Astrocyte (in vitro differentiated cells and primary cell): Measurements from ENCODE around the gene HSD17B11. TPM values are rescaled to one million over a fixed set of nuclear protein-coding genes. Genes with fewer than 3 reads are reported as not detected.
A peak's percentile ranks its signal among the peaks of the same experiment; 100 is the strongest.
"Not testable (repeated sequence)": the region's sequence is repeated elsewhere in the genome, so short reads cannot be mapped to it uniquely, and the experiment has no call there.

Experiments used
- DNase-seq: peaks from one replicate; pipeline ENCODE4 v3.0.0-alpha.2; 2010; ENCODE audit warnings: low read depth
- FAIRE-seq: peaks from 2 replicates; lab custom pipeline; 2011; peaks lifted over from hg19 to GRCh38; lab: Jason Lieb, UNC
- H2AFZ ChIP-seq: 2 replicates; pipeline ENCODE4 v1.6.0; 2012; ENCODE audit warnings: low read depth, low read length, inconsistent platforms
- H3K27ac ChIP-seq: 2 replicates; pipeline ENCODE4 v1.5.1; 2011; ENCODE audit warnings: low read depth, low read length, inconsistent platforms
- H3K27me3 ChIP-seq: 2 replicates; pipeline ENCODE4 v1.6.0; 2011; ENCODE audit warnings: low read length, inconsistent platforms; ENCODE audit not compliant: insufficient read depth
- H3K36me3 ChIP-seq: 2 replicates; pipeline ENCODE4 v1.5.1; 2011; ENCODE audit warnings: low read length, inconsistent platforms; ENCODE audit not compliant: insufficient read depth
- H3K4me1 ChIP-seq: 2 replicates; pipeline ENCODE4 v1.5.1; 2011; ENCODE audit warnings: low read length, inconsistent platforms; ENCODE audit not compliant: insufficient read depth
- H3K4me2 ChIP-seq: 2 replicates; pipeline ENCODE4 v1.6.0; 2012; ENCODE audit warnings: low read length, inconsistent platforms
- H3K4me3 ChIP-seq: 2 replicates; pipeline ENCODE4 v1.5.1; 2011; ENCODE audit warnings: low read depth, mild to moderate bottlenecking, low read length, inconsistent platforms; ENCODE audit not compliant: insufficient read depth
- H3K79me2 ChIP-seq: 2 replicates; pipeline ENCODE4 v1.6.0; 2012; ENCODE audit warnings: mild to moderate bottlenecking, low read length, inconsistent platforms; ENCODE audit not compliant: insufficient read depth
- H3K9ac ChIP-seq: 2 replicates; pipeline ENCODE4 v1.6.0; 2012; ENCODE audit warnings: mild to moderate bottlenecking, low read length, inconsistent platforms
- H3K9me3 ChIP-seq: 2 replicates; pipeline ENCODE4 v1.5.1; 2012; ENCODE audit warnings: low read depth, mild to moderate bottlenecking, low read length, inconsistent platforms; ENCODE audit not compliant: insufficient read depth
- H4K20me1 ChIP-seq: 2 replicates; pipeline ENCODE4 v1.6.0; 2012; ENCODE audit warnings: low read length, inconsistent platforms; ENCODE audit not compliant: insufficient read depth
- H3K27ac Mint-ChIP-seq: one replicate; pipeline ENCODE4 v1.8.0; 2021; ENCODE audit warnings: mild to moderate bottlenecking, mixed read lengths; ENCODE audit not compliant: unreplicated experiment
- H3K27me3 Mint-ChIP-seq: one replicate; pipeline ENCODE4 v1.8.0; 2021; ENCODE audit warnings: low read depth, mixed read lengths; ENCODE audit not compliant: unreplicated experiment
- H3K36me3 Mint-ChIP-seq: one replicate; pipeline ENCODE4 v1.8.0; 2021; ENCODE audit warnings: low read depth, mixed read lengths; ENCODE audit not compliant: unreplicated experiment
- H3K4me1 Mint-ChIP-seq: one replicate; pipeline ENCODE4 v1.8.0; 2021; ENCODE audit warnings: low read depth, mixed read lengths; ENCODE audit not compliant: unreplicated experiment
- H3K4me3 Mint-ChIP-seq: one replicate; pipeline ENCODE4 v1.8.0; 2021; ENCODE audit warnings: mild to moderate bottlenecking, moderate library complexity, mixed read lengths; ENCODE audit not compliant: unreplicated experiment
- H3K9me3 Mint-ChIP-seq: one replicate; pipeline ENCODE4 v1.8.0; 2021; ENCODE audit warnings: mild to moderate bottlenecking, mixed read lengths; ENCODE audit not compliant: unreplicated experiment
- CTCF ChIP-seq: IDR thresholded peaks from 2 replicates; pipeline ENCODE4 v1.5.1; 2011; ENCODE audit warnings: low read depth, mild to moderate bottlenecking, inconsistent platforms, low read length, moderate library complexity; ENCODE audit not compliant: insufficient read depth
- EZH2 ChIP-seq: IDR thresholded peaks from 2 replicates; pipeline ENCODE4 v1.6.1; 2012; ENCODE audit warnings: mild to moderate bottlenecking, low read length, inconsistent platforms; ENCODE audit not compliant: insufficient read depth
- total RNA-seq: library from RNA; stranded (reverse); gene quantifications from 2 replicates; pipeline ENCODE4 v1.2.1, GENCODE V29; 2021

Gene HSD17B11
- total RNA-seq, 1 donor from 2014 or later: 34.0 TPM

DNA sequence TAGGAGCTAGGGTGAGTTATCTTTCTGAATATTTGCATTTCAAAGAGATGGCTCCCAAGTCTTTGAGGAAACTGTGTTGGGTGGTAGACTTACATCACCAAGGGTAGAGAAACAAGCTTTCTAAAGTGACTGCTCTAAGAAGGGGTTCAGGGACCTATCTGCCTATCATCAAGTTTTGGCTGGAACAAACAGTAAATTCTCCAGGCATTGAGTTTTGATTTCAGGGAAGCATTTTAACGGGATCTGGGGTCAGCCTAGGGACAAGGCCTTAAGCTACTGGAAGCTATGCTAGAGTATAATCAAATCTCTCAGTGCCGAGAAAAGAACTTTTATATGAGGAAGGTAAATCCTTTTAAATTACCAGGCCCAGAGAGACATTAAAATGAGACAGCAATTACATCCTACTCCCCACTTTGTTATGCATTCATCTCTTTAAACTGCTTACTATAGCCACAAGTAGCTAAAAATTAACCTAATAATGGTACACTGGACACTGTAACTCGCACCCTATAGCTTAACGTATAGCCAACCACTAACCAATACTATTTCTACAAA is 29.4 kb upstream of the HSD17B11 start:
- H3K27me3 Mint-ChIP-seq: no peaks in the 10 kb centered on the region
- H3K79me2 ChIP-seq: peaks cover 28% of the 10 kb centered on the region
- no peaks in the 10 kb centered on the region for H4K20me1 ChIP-seq
- H2AFZ ChIP-seq: no peak overlapping the region
- H3K9me3 ChIP-seq: no peaks in the 10 kb centered on the region
- peaks cover 7% of the 10 kb centered on the region for H3K9me3 Mint-ChIP-seq
- no peaks in the 10 kb centered on the region for H3K36me3 Mint-ChIP-seq
- FAIRE-seq (no peak), DNase-seq (no peak)
- no peak overlapping the region for H3K27ac Mint-ChIP-seq
- H3K36me3 ChIP-seq: no peaks in the 10 kb centered on the region
- H3K9ac ChIP-seq: no peak overlapping the region
- peaks cover 23% of the 10 kb centered on the region for H3K4me1 ChIP-seq
- H3K4me3 Mint-ChIP-seq: no peak overlapping the region
- TF ChIP-seq CTCF (no peak), EZH2 (no peak)
- H3K4me2 ChIP-seq: no peak overlapping the region
- peaks cover 27% of the 10 kb centered on the region for H3K4me1 Mint-ChIP-seq
- no peaks in the 10 kb centered on the region for H3K27me3 ChIP-seq
- H3K27ac ChIP-seq: no peak overlapping the region
- H3K4me3 ChIP-seq: no peak overlapping the region

DNA sequence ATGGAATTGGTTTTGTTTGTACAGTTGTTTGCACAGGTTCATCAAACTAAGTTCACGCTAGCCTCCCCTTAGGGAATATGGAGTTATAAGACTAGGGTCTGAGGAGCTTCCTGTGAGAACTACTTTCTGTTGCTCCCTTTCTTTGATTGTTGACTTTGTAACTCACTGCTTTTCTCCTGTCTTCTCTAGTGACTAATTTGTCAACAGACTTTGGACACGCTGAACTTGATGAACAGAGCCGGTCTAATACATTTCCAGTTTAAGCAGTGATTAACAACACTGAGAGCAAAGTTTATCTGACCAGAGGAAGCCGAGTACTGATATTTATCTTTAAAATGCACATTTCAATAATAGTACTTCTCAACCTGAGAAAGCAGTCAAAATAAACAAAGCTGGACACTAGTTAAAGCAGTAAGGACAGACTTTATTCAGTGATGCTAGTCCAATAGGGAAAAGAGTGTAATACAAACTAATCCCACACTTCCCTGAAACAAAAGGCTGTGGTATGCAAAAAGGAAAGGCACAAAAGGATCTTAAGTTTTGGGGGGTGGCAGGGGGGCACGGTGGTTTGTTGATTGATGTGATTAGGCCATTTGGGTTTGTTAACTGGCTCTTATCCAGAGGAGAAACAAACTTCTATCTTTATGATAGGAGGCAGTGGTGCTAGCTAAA is 28.7 kb upstream of the HSD17B11 start:
- H3K9ac ChIP-seq: no peak overlapping the region
- H3K27me3 Mint-ChIP-seq: no peaks in the 10 kb centered on the region
- H3K79me2 ChIP-seq: peaks cover 22% of the 10 kb centered on the region
- DNase-seq (peak; percentile 48), FAIRE-seq (no peak)
- H4K20me1 ChIP-seq: no peaks in the 10 kb centered on the region
- H3K36me3 ChIP-seq: no peaks in the 10 kb centered on the region
- H3K36me3 Mint-ChIP-seq: no peaks in the 10 kb centered on the region
- H3K27ac ChIP-seq: no peak overlapping the region
- H3K4me2 ChIP-seq: peak overlapping the region; percentile 5
- H3K4me1 Mint-ChIP-seq: peaks cover 21% of the 10 kb centered on the region
- no peaks in the 10 kb centered on the region for H3K27me3 ChIP-seq
- H3K27ac Mint-ChIP-seq: no peak overlapping the region
- peaks cover 7% of the 10 kb centered on the region for H3K9me3 Mint-ChIP-seq
- no peaks in the 10 kb centered on the region for H3K9me3 ChIP-seq
- no peak overlapping the region for H3K4me3 Mint-ChIP-seq
- H2AFZ ChIP-seq: peak overlapping the region; percentile 3
- TF ChIP-seq EZH2 (no peak), CTCF (no peak)
- no peak overlapping the region for H3K4me3 ChIP-seq
- H3K4me1 ChIP-seq: peaks cover 18% of the 10 kb centered on the region

GRCh38 chr4:87418410-87418809 is 27.4 kb upstream of the HSD17B11 start:
- peaks cover 11% of the 10 kb centered on the region for H3K4me1 Mint-ChIP-seq
- not testable (repeated sequence) for H3K36me3 Mint-ChIP-seq

More at GRCh38 chr4:87418410-87418809, 27.4 kb upstream of the HSD17B11 start:
- not testable (repeated sequence) for H3K27ac ChIP-seq, H3K27ac Mint-ChIP-seq, H3K27me3 ChIP-seq, H4K20me1 ChIP-seq, H3K27me3 Mint-ChIP-seq, H2AFZ ChIP-seq, H3K4me1 ChIP-seq, H3K9ac ChIP-seq, H3K9me3 Mint-ChIP-seq, H3K79me2 ChIP-seq, H3K4me2 ChIP-seq, DNase-seq, H3K9me3 ChIP-seq, H3K4me3 ChIP-seq, H3K4me3 Mint-ChIP-seq, FAIRE-seq, H3K36me3 ChIP-seq
